Measurements from ENCODE around the gene VAX1. TPM values are rescaled to one million over a fixed set of nuclear protein-coding genes. Genes with fewer than 3 reads are reported as not detected.

Gene VAX1
- total RNA-seq, 1 experiment from 2014 or later, result not detected

DNA sequence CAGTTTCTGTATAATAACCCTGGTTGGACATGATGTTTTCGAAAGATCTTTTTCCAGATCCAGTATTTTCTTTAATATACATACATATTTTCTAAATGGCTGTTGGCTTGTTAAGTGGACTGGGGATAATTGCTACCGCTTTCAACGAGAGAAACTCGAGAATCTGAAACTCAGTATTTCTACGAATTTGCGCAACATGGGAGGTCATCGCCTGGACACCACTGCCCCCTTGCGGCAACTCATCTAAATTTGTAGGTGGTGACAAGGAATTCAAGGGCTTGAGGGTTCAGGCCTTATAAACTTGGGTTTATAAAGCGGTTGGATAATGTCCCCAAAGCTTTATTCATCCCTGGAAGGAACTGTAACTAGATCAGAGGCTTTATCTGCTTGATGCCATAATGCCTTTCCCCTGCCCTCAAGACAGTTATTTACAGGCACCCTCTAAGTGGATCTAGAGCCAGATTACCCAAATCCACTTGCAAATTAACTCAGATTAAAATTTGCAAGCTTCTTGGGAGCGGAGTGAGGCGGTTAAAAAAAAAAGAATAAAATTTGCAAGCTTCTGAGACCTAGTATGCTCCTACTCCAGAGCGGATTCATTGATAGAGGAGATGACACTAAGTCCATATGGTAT lies 37.9 kb upstream of the VAX1 start:
- H4K91ac ChIP-seq (ENCODE audit: insufficient read length, low read depth, low read length), result no peak overlapping the region
- no peak overlapping the region for H2BK12ac ChIP-seq (ENCODE audit: insufficient read length, low read depth, low read length)
- Mint-ChIP-seq H3K4me1 (peaks cover 18 to 19% of the 10 kb centered on the region in 2 experiments), H3K4me3 (peak overlapping the region; percentile 74 to 84), H3K27ac (no peak overlapping the region), H3K36me3 (ENCODE audit: insufficient read depth in 1 of 3, low read depth in 3 of 3) (no peaks in the 10 kb centered on the region), H3K27me3 (ENCODE audit: low read depth) (peaks cover 95% of the 10 kb centered on the region), H3K9me3 (no peaks in the 10 kb centered on the region)
- H2BK15ac ChIP-seq (ENCODE audit: low read depth, low read length), result no peak overlapping the region
- no CpG with 5 or more reads among the region's 12 CpGs for WGBS (ENCODE audit: extremely low coverage, insufficient read length, low lambda C conversion rate)
- no peak overlapping the region for H2BK20ac ChIP-seq (ENCODE audit: low read depth, low read length, poor library complexity, severe bottlenecking)
- H2BK120ac ChIP-seq (ENCODE audit: low read depth, low read length, poor library complexity, severe bottlenecking), result no peak overlapping the region
- H3K27ac ChIP-seq (ENCODE audit: insufficient read length, low read depth, low read length), result no peak overlapping the region
- H3T11ph ChIP-seq (ENCODE audit: low read length), result no peak overlapping the region
- H3K9ac ChIP-seq (ENCODE audit: extremely low read depth, insufficient read length, low read length), result no peak overlapping the region
- H3K4me1 ChIP-seq (ENCODE audit: insufficient read depth, low read length), result no peaks in the 10 kb centered on the region
- no peak overlapping the region for H3K4ac ChIP-seq (ENCODE audit: low read depth, low read length)
- no peak overlapping the region for H2BK5ac ChIP-seq (ENCODE audit: insufficient read length, low read length)
- H2AK5ac ChIP-seq (ENCODE audit: insufficient read length, low read length), result no peak overlapping the region
- H3K4me2 ChIP-seq (ENCODE audit: insufficient read depth, insufficient read length, low read length), result peak overlapping the region; percentile 67
- H4K8ac ChIP-seq (replicated peaks; ENCODE audit: insufficient read length, low read depth, low read length), result no peak overlapping the region
- H3K9me3 ChIP-seq (ENCODE audit: control insufficient read depth, low read depth, low read length), result no peaks in the 10 kb centered on the region
- DNase-seq, result peak; percentile 65
- H3K23ac ChIP-seq (ENCODE audit: insufficient read length, low read depth, low read length), result no peak overlapping the region
- H3K27me3 ChIP-seq (ENCODE audit: insufficient read depth, low read length), result peaks cover 31% of the 10 kb centered on the region
- no peaks in the 10 kb centered on the region for H3K79me2 ChIP-seq (ENCODE audit: insufficient read depth, low read length)
- TF ChIP-seq, protein P1, sequence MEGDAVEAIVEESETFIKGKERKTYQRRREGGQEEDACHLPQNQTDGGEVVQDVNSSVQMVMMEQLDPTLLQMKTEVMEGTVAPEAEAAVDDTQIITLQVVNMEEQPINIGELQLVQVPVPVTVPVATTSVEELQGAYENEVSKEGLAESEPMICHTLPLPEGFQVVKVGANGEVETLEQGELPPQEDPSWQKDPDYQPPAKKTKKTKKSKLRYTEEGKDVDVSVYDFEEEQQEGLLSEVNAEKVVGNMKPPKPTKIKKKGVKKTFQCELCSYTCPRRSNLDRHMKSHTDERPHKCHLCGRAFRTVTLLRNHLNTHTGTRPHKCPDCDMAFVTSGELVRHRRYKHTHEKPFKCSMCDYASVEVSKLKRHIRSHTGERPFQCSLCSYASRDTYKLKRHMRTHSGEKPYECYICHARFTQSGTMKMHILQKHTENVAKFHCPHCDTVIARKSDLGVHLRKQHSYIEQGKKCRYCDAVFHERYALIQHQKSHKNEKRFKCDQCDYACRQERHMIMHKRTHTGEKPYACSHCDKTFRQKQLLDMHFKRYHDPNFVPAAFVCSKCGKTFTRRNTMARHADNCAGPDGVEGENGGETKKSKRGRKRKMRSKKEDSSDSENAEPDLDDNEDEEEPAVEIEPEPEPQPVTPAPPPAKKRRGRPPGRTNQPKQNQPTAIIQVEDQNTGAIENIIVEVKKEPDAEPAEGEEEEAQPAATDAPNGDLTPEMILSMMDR (conservative IDR thresholded peaks at IDR 0.05), result peak; percentile 90
- H2AFZ ChIP-seq (ENCODE audit: low read length), result no peak overlapping the region
- no peaks in the 10 kb centered on the region for H4K20me1 ChIP-seq (ENCODE audit: control insufficient read depth, insufficient read depth, insufficient read length)
- no peak overlapping the region for H3K56ac ChIP-seq (ENCODE audit: insufficient read length, low read depth, low read length)
- no peak overlapping the region for H3K18ac ChIP-seq (ENCODE audit: insufficient read length, low read depth, low read length)
- no peak overlapping the region for H3K14ac ChIP-seq (ENCODE audit: insufficient read depth, low read length)
- H3K79me1 ChIP-seq (ENCODE audit: insufficient read depth, low read depth, low read length, poor library complexity, severe bottlenecking), result no peaks in the 10 kb centered on the region
- H3K23me2 ChIP-seq (ENCODE audit: insufficient read length, low read depth, low read length, poor library complexity, severe bottlenecking), result peaks cover 10% of the 10 kb centered on the region
- no peak overlapping the region for H4K5ac ChIP-seq (ENCODE audit: insufficient read length, low read depth, low read length)
